HCT116 (cell line): ENCODE data around the gene CSK. TPM values are rescaled to one million over a fixed set of nuclear protein-coding genes. Genes with fewer than 3 reads are reported as not detected.

Experiments
- ATAC-seq: fragments of 200-7000 bp; cut with Tn5 transposase; 2 replicates; pipeline ENCODE4 v1.9.1; 2020; ENCODE audit warnings: mild to moderate bottlenecking, moderate library complexity
- BruUV-seq: library from RNA; stranded (reverse); fragments of 400-500 nt; replicated peaks from 2 replicates; lab custom pipeline; 2021; lab: Mats Ljungman, UMichigan
- CTCF ChIA-PET: fragments of 300-600 bp; sonication (Branson Sonifier 250); formaldehyde crosslinking; loops from one replicate; lab custom pipeline; 2021; ENCODE audit warnings: antibody characterized with exemption; lab: Charles Lee
- POLR2A ChIA-PET: fragments of 300-600, 350-600 bp; sonication (Branson Sonifier 250); formaldehyde crosslinking; loops from one replicate; lab custom pipeline; 2021; ENCODE audit warnings: antibody characterized with exemption; lab: Charles Lee
- RAD21 ChIA-PET, 2 experiments: fragments of 300-600 bp; sonication (Branson Sonifier 250); formaldehyde crosslinking; loops; one replicate each; lab custom pipeline; 2023; ENCODE audit warnings: low total read pairs in 2 of 2; ENCODE audit not compliant: uncharacterized antibody in 2 of 2, unreplicated experiment in 2 of 2, low non-redundant PET in 1 of 2; lab: Charles Lee
- DNase-seq: peaks from one replicate; pipeline ENCODE4 v3.0.0-alpha.2; 2010; ENCODE audit warnings: low read depth, low spot score
- H2AFZ ChIP-seq: fragments of 200-600 bp; shearing (Covaris generic), sonication (generic); 2 replicates; pipeline ENCODE4 v1.6.1; 2017; ENCODE audit warnings: low read depth, mixed run types, mixed read lengths, antibody characterized with exemption, low read length; ENCODE audit not compliant: poor library complexity, severe bottlenecking
- H3K27ac ChIP-seq: 2 replicates; pipeline ENCODE4 v1.5.1; 2012; ENCODE audit warnings: low read depth, low read length
- H3K27me3 ChIP-seq: fragments of 200-600 bp; sonication (generic); 2 replicates; pipeline ENCODE4 v1.6.1; 2016; ENCODE audit warnings: mixed run types, low read length, mixed read lengths; ENCODE audit not compliant: insufficient read depth
- H3K36me3 ChIP-seq, 2 experiments: fragments of 200-500 bp in 1 of 2; fragments of 200-600 bp in 1 of 2; sonication (Bioruptor generic) in 1 of 2; sonication (generic) in 1 of 2; 2 replicates each; pipeline versions ENCODE4 v1.5.1 to v1.6.1; 2014 to 2016; ENCODE audit warnings: low read length in 2 of 2, inconsistent platforms in 1 of 2, mixed read lengths in 1 of 2, mixed run types in 1 of 2; ENCODE audit not compliant: insufficient read depth in 2 of 2, control insufficient read depth in 1 of 2
- H3K4me1 ChIP-seq, 2 experiments: fragments of 200-600 bp in 1 of 2; sonication (generic) in 1 of 2; 2 replicates each; pipeline versions ENCODE4 v1.5.1 to v1.6.1; 2012 to 2017; ENCODE audit warnings: low read length in 2 of 2, inconsistent platforms in 1 of 2, mild to moderate bottlenecking in 1 of 2, mixed read lengths in 1 of 2, mixed run types in 1 of 2, moderate library complexity in 1 of 2; ENCODE audit not compliant: insufficient read depth in 2 of 2, control insufficient read depth in 1 of 2
- H3K4me2 ChIP-seq: fragments of 200-600 bp; sonication (generic); 2 replicates; pipeline ENCODE4 v1.6.1; 2017; ENCODE audit warnings: mixed run types, low read length, mixed read lengths
- H3K4me3 ChIP-seq, 2 experiments: fragments of 200-600 bp in 1 of 2; sonication (generic) in 1 of 2; replicated peaks in 1 of 2; 2 replicates each; pipeline ENCODE4 v1.5.1; 2011 to 2016; ENCODE audit warnings: low read length in 2 of 2, control low read depth in 1 of 2, low read depth in 1 of 2, mild to moderate bottlenecking in 1 of 2, mixed read lengths in 1 of 2, mixed run types in 1 of 2
- H3K79me2 ChIP-seq: fragments of 200-600 bp; sonication (generic); 2 replicates; pipeline ENCODE4 v1.6.1; 2017; ENCODE audit warnings: mild to moderate bottlenecking, mixed run types, low read length, moderate library complexity, mixed read lengths; ENCODE audit not compliant: insufficient read depth
- H3K9ac ChIP-seq: fragments of 200-600 bp; sonication (generic); 2 replicates; pipeline ENCODE4 v1.6.1; 2016; ENCODE audit warnings: low read length, mixed read lengths
- H3K9me2 ChIP-seq: fragments of 200-600 bp; sonication (generic), shearing (Covaris generic); 2 replicates; pipeline ENCODE4 v1.6.1; 2017; ENCODE audit warnings: mixed run types, mild to moderate bottlenecking, moderate library complexity; ENCODE audit not compliant: insufficient read depth
- H3K9me3 ChIP-seq, 2 experiments: fragments of 200-500 bp in 1 of 2; fragments of 200-600 bp in 1 of 2; sonication (Bioruptor generic) in 1 of 2; sonication (generic) in 1 of 2; 2 replicates each; pipeline ENCODE4 v1.6.1; 2014 to 2017; ENCODE audit warnings: low read length in 2 of 2, mixed read lengths in 2 of 2, inconsistent platforms in 1 of 2, low read depth in 1 of 2, mild to moderate bottlenecking in 1 of 2, mixed run types in 1 of 2, moderate library complexity in 1 of 2; ENCODE audit not compliant: control insufficient read depth in 1 of 2, insufficient read depth in 1 of 2
- H4K20me1 ChIP-seq: fragments of 200-600 bp; sonication (generic), shearing (Covaris generic); 2 replicates; pipeline ENCODE4 v1.6.1; 2017; ENCODE audit warnings: mixed run types, mild to moderate bottlenecking, moderate library complexity; ENCODE audit not compliant: insufficient read depth
- ATF3 ChIP-seq: IDR thresholded peaks from 2 replicates; pipeline ENCODE4 v1.6.1; 2012
- CBX3 ChIP-seq: IDR thresholded peaks from 2 replicates; pipeline ENCODE4 v1.6.1; 2012; ENCODE audit warnings: low read depth
- CEBPB ChIP-seq: IDR thresholded peaks from 2 replicates; pipeline ENCODE4 v1.6.1; 2012; ENCODE audit warnings: low read depth
- EZH2 ChIP-seq: fragments of 200-600 bp; sonication (generic); IDR thresholded peaks from 2 replicates; pipeline ENCODE4 v1.6.1; 2017; ENCODE audit warnings: antibody characterized with exemption, mixed run types
- POLR2AphosphoS5 ChIP-seq: IDR thresholded peaks from 2 replicates; pipeline ENCODE4 v1.6.1; 2011; ENCODE audit warnings: mild to moderate bottlenecking, low read depth, low read length, moderate library complexity
- SIN3A ChIP-seq: IDR thresholded peaks from 2 replicates; pipeline ENCODE4 v1.6.1; 2012; ENCODE audit warnings: low read depth
- SRF ChIP-seq: IDR thresholded peaks from 2 replicates; pipeline ENCODE4 v1.6.1; 2012; ENCODE audit warnings: low read depth
- TCF7L2 ChIP-seq: IDR thresholded peaks from 2 replicates; pipeline ENCODE4 v1.7.0; 2011; ENCODE audit warnings: borderline replicate concordance, inconsistent platforms; ENCODE audit not compliant: insufficient read depth, insufficient read length; ENCODE audit errors: extremely low read depth
- YY1 ChIP-seq: IDR thresholded peaks from 2 replicates; pipeline ENCODE4 v1.6.1; 2011; ENCODE audit warnings: low read length, low read depth, moderate library complexity, mild to moderate bottlenecking; ENCODE audit not compliant: insufficient replicate concordance; ENCODE audit errors: extremely low read depth
- ZBTB33 ChIP-seq: IDR thresholded peaks from 2 replicates; pipeline ENCODE4 v1.6.1; 2011; ENCODE audit warnings: mild to moderate bottlenecking, low read length, moderate library complexity; ENCODE audit not compliant: insufficient replicate concordance; ENCODE audit errors: extremely low read depth
- intact Hi-C: fragments of 100-400 bp; cut with micrococcal nuclease; formaldehyde crosslinking; loops from 2 replicates; pipeline ENCODE4 v1.10.0; 2022
- total RNA-seq: library from RNA; stranded (reverse); gene quantifications from one replicate; pipeline ENCODE4 v1.2.1, GENCODE V29; 2021; ENCODE audit not compliant: unreplicated experiment

The CSK gene
- total RNA-seq, 1 experiment from 2014 or later = 72.2 TPM

GRCh38 chr15:74804935-74805334 is 23.1 kb downstream of the CSK start:
- ChIA-PET POLR2A (no interaction called here), CTCF (interaction anchor here (0.8 to 1.1 kb wide), 2 partner anchors 17 to 34 kb away, joined by 3 to 4 read pairs; no protein-coding TSS in a partner anchor), RAD21 (no interaction called here)
- Histone ChIP-seq H3K4me2 (no peak overlapping the region), H3K9me3 (no peaks in the 10 kb centered on the region), H3K36me3 (peaks cover 13 to 23% of the 10 kb centered on the region in 2 experiments; a peak in 3 of 4 replicates), H3K4me3 (no peak overlapping the region), H3K79me2 (no peaks in the 10 kb centered on the region), H3K9ac (no peak overlapping the region), H3K27ac (no peak overlapping the region), H2AFZ (no peak overlapping the region), H3K9me2 (no peaks in the 10 kb centered on the region), H4K20me1 (no peaks in the 10 kb centered on the region), H3K4me1 (peaks cover 7 to 25% of the 10 kb centered on the region in 2 experiments; a peak in 3 of 4 replicates), H3K27me3 (no peaks in the 10 kb centered on the region)
- BruUV-seq = no TSS peak
- intact Hi-C loops = no loop called here
- ATAC-seq (no peak), DNase-seq (no peak)
- TF ChIP-seq CBX3 (no peak), ATF3 (no peak), SIN3A (no peak), TCF7L2 (no peak), POLR2AphosphoS5 (no peak; the same call in 1 of the 2 replicates), SRF (no peak)

- H3K36me3 ChIP-seq = peaks cover 7 to 9% of the 10 kb centered on the region in 2 experiments; a peak in 3 of 4 replicates
- intact Hi-C loops = no loop called here
- CTCF ChIA-PET = interaction anchor here (1.2 to 1.3 kb wide), 2 partner anchors 8 to 38 kb away, joined by 3 read pairs; no protein-coding TSS in a partner anchor
- no peak overlapping the region for H3K27ac ChIP-seq
- POLR2A ChIA-PET = no interaction called here
- RAD21 ChIA-PET = no interaction called here
- H3K9ac ChIP-seq = no peak overlapping the region
- H3K27me3 ChIP-seq = no peaks in the 10 kb centered on the region
- no peaks in the 10 kb centered on the region for H3K9me2 ChIP-seq
- no peak overlapping the region for H2AFZ ChIP-seq
- H4K20me1 ChIP-seq = no peaks in the 10 kb centered on the region
- H3K4me2 ChIP-seq = no peak overlapping the region
- TF ChIP-seq CEBPB (no peak), YY1 (no peak), EZH2 (no peak), ZBTB33 (no peak), CBX3 (no peak)
- TF ChIP-seq, all 23 proteins: peak for 0
- ATAC-seq (no peak), DNase-seq (no peak)
- Histone ChIP-seq H3K4me3 (no peak overlapping the region), H3K79me2 (no peaks in the 10 kb centered on the region), H3K4me1 (peaks cover 7 to 20% of the 10 kb centered on the region in 2 experiments; a peak in 3 of 4 replicates), H3K9me3 (no peaks in the 10 kb centered on the region)
- no TSS peak for BruUV-seq
Observed at GRCh38 chr15:74807282-74807681, 25.4 kb downstream of the CSK start.
